Kidney glomerular epithelial cell (primary cell): Measurements from ENCODE around the gene ADGRG6.
"Not testable (repeated sequence)": the region's sequence is repeated elsewhere in the genome, so short reads cannot be mapped to it uniquely, and the experiment has no call there.

ENCODE experiments used
- DNase-seq: peaks from one replicate; lab custom pipeline; 2025; lab: John Stamatoyannopoulos, UW

The ADGRG6 gene

GRCh38 chr6:142301651-142302391 is at the start of gene ADGRG6:
TSS of gene ADGRG6 (plus strand) at chr6:142302007. CDS start at chr6:142302330, 323 bp downstream.
- DNase-seq = peak; percentile 49

- no peak for DNase-seq
Measured at GRCh38 chr6:142254513-142254912, 47.3 kb upstream of the ADGRG6 start.

- DNase-seq = no peak
Measured at GRCh38 chr6:142255785-142256184, 46.0 kb upstream of the ADGRG6 start.

GRCh38 chr6:142258305-142258704 is 43.5 kb upstream of the ADGRG6 start:
- no peak for DNase-seq

- DNase-seq = no peak
Measured at GRCh38 chr6:142258757-142259156, 43.0 kb upstream of the ADGRG6 start.

- DNase-seq = no peak
Measured at GRCh38 chr6:142260748-142261147, 41.1 kb upstream of the ADGRG6 start.

GRCh38 chr6:142262231-142262630 is 39.6 kb upstream of the ADGRG6 start:
- no peak for DNase-seq

GRCh38 chr6:142265476-142265875 is 36.3 kb upstream of the ADGRG6 start:
- DNase-seq = no peak

- no peak for DNase-seq
Measured at GRCh38 chr6:142266060-142266459, 35.7 kb upstream of the ADGRG6 start.

GRCh38 chr6:142271476-142271875 is 30.3 kb upstream of the ADGRG6 start:
- DNase-seq = no peak

- no peak for DNase-seq
Measured at GRCh38 chr6:142274656-142275055, 27.2 kb upstream of the ADGRG6 start.

GRCh38 chr6:142275236-142276006 is 26.4 kb upstream of the ADGRG6 start:
- peak; percentile 62 for DNase-seq

- DNase-seq = no peak
Measured at GRCh38 chr6:142276256-142276655, 25.6 kb upstream of the ADGRG6 start.

- DNase-seq = peak; percentile 2
Measured at GRCh38 chr6:142279350-142280180, 22.2 kb upstream of the ADGRG6 start.

- DNase-seq = no peak
Measured at GRCh38 chr6:142280265-142280664, 21.5 kb upstream of the ADGRG6 start.

GRCh38 chr6:142280927-142281326 is 20.9 kb upstream of the ADGRG6 start:
- no peak for DNase-seq

GRCh38 chr6:142283138-142283537 is 18.7 kb upstream of the ADGRG6 start:
- not testable (repeated sequence) for DNase-seq

- no peak for DNase-seq
Measured at GRCh38 chr6:142284419-142284818, 17.4 kb upstream of the ADGRG6 start.

- DNase-seq = no peak
Measured at GRCh38 chr6:142285235-142286087, 16.3 kb upstream of the ADGRG6 start.

- no peak for DNase-seq
Measured at GRCh38 chr6:142286088-142286409, 15.8 kb upstream of the ADGRG6 start.

- no peak for DNase-seq
Measured at GRCh38 chr6:142289687-142290086, 12.1 kb upstream of the ADGRG6 start.

GRCh38 chr6:142290851-142291250 is 11.0 kb upstream of the ADGRG6 start:
- no peak for DNase-seq
